Measurements from ENCODE around the gene PRDM10. TPM values are rescaled to one million over a fixed set of nuclear protein-coding genes. Genes with fewer than 3 reads are reported as not detected.

The PRDM10 gene
- total RNA-seq, 6 experiments from 2014 or later = 3.4 to 6.8 (median 4.4) TPM

DNA sequence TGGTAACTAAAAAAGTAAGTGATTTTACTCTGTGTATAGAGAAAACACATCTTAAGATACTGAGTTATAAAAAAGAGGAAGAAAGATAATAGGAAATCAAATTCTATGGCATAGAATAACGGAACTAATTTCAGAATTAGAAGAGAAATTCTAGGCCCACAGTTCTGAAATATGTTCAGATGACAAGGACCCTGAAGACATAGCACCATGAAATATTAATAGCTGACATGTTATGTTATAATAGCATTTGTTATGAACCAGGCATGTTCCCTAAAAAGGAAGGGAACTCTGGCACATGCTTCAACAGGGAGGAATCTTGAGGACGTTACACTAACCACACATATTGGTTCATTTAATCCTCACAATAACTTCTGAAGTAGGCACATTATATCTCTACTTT is 32.7 kb downstream of the PRDM10 start:
- DNase-seq = no peak
- WGBS (ENCODE audit: insufficient coverage, low coverage, low lambda C conversion rate, missing lambda C conversion rate) = 70% methylated on average over 2 of the region's 2 CpGs
- TF ChIP-seq POLR2A (IDR thresholded peaks at IDR 0.05) = no peak
- TF ChIP-seq, protein P1, sequence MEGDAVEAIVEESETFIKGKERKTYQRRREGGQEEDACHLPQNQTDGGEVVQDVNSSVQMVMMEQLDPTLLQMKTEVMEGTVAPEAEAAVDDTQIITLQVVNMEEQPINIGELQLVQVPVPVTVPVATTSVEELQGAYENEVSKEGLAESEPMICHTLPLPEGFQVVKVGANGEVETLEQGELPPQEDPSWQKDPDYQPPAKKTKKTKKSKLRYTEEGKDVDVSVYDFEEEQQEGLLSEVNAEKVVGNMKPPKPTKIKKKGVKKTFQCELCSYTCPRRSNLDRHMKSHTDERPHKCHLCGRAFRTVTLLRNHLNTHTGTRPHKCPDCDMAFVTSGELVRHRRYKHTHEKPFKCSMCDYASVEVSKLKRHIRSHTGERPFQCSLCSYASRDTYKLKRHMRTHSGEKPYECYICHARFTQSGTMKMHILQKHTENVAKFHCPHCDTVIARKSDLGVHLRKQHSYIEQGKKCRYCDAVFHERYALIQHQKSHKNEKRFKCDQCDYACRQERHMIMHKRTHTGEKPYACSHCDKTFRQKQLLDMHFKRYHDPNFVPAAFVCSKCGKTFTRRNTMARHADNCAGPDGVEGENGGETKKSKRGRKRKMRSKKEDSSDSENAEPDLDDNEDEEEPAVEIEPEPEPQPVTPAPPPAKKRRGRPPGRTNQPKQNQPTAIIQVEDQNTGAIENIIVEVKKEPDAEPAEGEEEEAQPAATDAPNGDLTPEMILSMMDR (IDR thresholded peaks at IDR 0.05) = no peak
- Histone ChIP-seq H3K4me3 (no peak overlapping the region), H3K4me1 (no peaks in the 10 kb centered on the region), H3K27ac (no peak overlapping the region), H3K9me3 (no peaks in the 10 kb centered on the region), H3K36me3 (no peaks in the 10 kb centered on the region), H3K27me3 (no peaks in the 10 kb centered on the region)
- intact Hi-C loops (cut with DNase I) = no loop called here
- no peak for ATAC-seq

DNA sequence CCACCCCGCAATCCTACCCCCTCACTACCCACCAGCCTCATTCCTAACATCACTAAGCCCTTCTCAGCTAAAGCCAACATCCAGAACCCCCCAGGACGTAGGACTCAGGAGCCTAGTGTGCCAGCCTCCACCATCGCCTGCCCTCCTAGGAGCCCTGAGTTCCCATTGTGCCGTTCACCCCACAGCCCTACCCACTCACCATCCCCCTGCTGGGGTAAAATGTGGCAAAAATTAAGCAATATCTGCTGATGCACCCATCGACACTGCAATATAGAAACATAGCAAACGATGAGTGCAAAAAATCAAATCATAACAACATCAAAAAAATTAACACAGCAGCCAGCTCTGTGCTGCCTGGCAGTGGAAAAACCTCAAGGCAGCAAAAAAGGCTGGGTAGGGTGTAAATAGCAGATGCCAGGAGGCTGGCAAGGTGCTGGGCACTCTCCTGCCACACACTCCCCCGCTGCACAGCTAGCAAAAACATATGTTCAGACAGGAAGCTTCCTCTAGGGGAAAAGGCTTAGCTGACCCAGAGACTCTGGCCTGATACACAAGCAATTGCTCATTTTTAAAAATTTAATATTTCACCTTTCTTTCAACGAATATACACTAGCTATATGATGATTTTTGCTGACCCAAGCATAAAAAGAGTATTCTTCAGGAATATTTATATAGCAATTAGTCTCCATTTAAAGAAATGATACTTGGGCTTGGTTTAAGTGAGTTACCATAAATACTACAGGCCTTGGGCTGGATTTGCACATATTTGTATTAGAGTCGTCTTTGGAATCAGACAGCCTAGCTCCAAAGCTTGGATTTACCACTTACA is 33.8 kb downstream of the PRDM10 start:
- no peak for DNase-seq
- Histone ChIP-seq H3K9me3 (no peaks in the 10 kb centered on the region), H3K4me3 (no peak overlapping the region), H3K27ac (no peak overlapping the region), H3K36me3 (no peaks in the 10 kb centered on the region), H3K4me1 (no peaks in the 10 kb centered on the region), H3K27me3 (no peaks in the 10 kb centered on the region)
- no peak for ATAC-seq
- WGBS (ENCODE audit: insufficient coverage, low coverage, low lambda C conversion rate, missing lambda C conversion rate) = 69% methylated on average over 6 of the region's 9 CpGs
- intact Hi-C loops (cut with DNase I) = no loop called here
- TF ChIP-seq, protein P1 (IDR thresholded peaks at IDR 0.05) = no peak
- TF ChIP-seq POLR2A (IDR thresholded peaks at IDR 0.05) = no peak

DNA sequence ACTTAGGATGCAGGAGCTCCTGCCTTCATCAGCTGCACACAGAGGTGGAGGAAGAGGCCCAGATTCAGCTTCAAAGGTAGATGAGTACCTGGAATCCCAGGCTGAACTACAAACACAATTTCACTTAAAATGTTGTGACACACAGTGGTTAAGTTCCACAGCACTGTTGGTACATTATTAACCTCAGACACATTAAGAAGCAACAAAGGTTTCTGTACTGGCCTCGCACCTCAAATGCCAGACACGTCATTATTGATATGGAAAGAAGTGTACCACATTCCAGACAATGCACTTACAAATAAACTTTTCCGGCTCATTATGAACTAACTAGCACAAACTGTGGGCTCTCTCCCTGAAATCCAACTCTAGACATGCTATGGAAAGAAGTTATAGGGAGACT is 34.6 kb downstream of the PRDM10 start:
- Histone ChIP-seq H3K9me3 (no peaks in the 10 kb centered on the region), H3K4me3 (no peak overlapping the region), H3K4me1 (no peaks in the 10 kb centered on the region), H3K27ac (no peak overlapping the region), H3K27me3 (no peaks in the 10 kb centered on the region), H3K36me3 (no peaks in the 10 kb centered on the region)
- no peak for DNase-seq
- no peak for ATAC-seq
- 70% methylated on average over 3 of the region's 3 CpGs for WGBS (ENCODE audit: insufficient coverage, low coverage, low lambda C conversion rate, missing lambda C conversion rate)
- TF ChIP-seq, protein P1 (IDR thresholded peaks at IDR 0.05) = no peak
- TF ChIP-seq POLR2A (IDR thresholded peaks at IDR 0.05) = no peak
- intact Hi-C loops (cut with DNase I) = no loop called here

DNA sequence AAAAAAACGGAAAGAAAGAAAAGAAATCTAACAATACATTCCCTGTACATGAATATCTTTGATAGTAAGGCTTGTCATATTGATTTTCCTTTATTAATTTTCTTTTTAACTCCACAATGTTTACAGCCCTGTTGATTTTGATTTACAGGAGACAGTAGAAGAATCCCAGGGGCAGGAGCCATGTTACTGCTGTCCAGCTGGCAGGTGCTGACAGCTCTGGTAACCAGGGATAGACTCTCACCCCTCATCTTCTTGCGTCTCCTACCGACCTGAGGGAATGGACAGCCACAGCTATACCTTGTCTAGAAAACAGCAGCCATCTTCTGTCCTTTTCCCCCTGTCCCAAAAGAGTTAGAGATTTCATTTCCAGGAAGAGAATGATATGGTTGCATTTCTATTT is 37.4 kb downstream of the PRDM10 start:
- DNase-seq = no peak
- Histone ChIP-seq H3K27ac (no peak overlapping the region), H3K9me3 (no peaks in the 10 kb centered on the region), H3K27me3 (no peaks in the 10 kb centered on the region), H3K36me3 (no peaks in the 10 kb centered on the region), H3K4me1 (no peaks in the 10 kb centered on the region), H3K4me3 (no peak overlapping the region)
- no peak for ATAC-seq
- WGBS (ENCODE audit: insufficient coverage, low coverage, low lambda C conversion rate, missing lambda C conversion rate) = 82% methylated on average over 3 of the region's 3 CpGs
- intact Hi-C loops (cut with DNase I) = no loop called here
- no peak for TF ChIP-seq POLR2A (IDR thresholded peaks at IDR 0.05)
- TF ChIP-seq, protein P1 (IDR thresholded peaks at IDR 0.05) = no peak

Measured in right lobe of liver (tissue), 6 donors.